HG02798 (cell line): ENCODE results near the gene AKAP13.

Source experiments
- ATAC-seq: cut with Tn5 transposase; IDR thresholded peaks from one replicate; pipeline ENCODE4 v1.9.1; 2021; ENCODE audit warnings: mild to moderate bottlenecking; ENCODE audit not compliant: unreplicated experiment, poor library complexity

Gene AKAP13

DNA sequence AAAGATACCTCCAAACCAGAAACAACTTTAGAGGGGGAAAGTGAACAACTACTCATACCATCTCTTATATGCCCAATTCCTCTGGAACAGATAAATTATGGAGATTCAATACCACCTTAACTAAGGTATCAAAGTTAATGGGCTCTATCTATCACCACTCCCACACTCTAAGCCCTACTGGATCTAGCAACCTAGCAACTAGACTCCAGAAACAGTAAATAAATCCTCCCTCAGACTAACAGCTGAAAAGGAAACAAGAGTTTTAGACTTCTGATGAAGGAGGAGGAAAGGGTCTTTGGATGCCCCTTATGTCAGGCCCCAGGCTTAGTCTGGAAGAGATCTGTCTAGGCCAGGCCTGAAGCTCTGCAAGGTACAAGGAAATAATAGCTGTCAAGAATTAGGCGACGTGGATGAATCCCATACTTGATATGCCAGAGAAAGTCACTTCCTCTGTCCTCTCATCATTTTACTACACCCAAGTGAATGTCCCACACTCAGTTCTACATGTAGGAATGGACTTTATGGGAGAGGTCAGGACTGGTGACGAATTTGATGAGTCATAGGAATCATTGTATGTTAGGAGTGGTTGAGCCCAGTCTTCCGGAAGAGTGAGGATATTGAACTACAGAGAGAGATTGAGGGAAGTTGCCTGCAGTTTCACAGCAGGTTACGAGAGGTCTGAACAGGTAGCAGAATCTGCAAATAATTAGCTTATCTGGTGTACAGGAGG, 113.8 kb downstream of the AKAP13 start:
- ATAC-seq, result no peak

DNA sequence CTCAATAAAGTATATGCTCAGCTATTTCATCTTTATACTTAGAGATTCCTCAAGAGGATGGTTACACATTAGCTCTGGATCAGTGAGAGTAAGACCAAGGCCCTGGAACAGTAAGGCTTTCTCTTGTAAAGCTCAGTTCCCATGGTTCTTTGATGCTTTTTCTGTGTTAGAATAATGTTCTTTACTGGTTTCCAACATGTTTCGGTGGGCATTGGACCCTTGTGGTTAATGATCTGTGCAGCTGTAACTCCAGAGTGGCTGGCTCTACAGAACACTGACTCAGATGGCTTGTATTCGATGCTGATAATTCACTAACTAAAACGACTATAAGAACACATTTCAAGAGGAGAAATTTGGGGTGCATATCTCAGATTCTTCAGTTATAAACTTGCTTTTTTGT, 114.7 kb downstream of the AKAP13 start:
- ATAC-seq, result no peak

DNA sequence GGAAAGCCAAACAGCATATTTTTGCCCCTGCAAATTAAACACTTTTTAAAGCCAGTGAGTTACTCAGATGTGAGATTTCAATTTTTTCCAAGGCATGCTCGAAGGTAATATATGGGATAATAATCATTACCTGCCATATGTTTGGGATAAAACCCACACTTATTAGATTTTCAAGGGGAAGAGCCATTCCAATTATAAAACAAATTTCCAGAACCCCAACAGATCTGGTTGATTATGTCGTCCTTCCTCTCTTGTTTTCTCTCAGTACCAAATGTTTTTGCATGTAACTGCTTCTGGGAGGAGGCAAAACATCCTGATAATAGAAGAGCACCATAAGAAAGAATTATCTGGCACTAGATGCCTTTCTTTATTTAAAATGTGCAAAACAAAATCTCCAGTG, 115.1 kb downstream of the AKAP13 start:
- ATAC-seq, result no peak

DNA sequence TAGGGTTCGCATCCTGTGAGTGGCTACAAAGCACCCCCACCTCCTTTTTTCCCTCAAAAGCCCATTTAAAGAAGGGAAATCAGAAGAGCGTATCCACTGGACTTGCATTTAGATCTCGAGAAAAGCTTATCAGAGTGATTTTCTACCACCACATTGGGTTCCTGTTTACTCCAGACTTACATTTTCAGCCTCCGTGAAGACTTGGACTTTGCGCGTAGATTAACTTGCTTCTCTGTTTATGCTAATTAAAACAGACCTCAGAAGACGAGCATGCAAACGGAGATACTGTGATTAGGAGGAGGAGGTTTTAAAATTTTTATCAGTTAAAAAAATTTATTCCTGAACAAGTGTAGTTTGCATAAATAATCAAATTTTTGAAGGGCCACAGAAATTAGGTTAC, 115.7 kb downstream of the AKAP13 start:
- ATAC-seq, result no peak

DNA sequence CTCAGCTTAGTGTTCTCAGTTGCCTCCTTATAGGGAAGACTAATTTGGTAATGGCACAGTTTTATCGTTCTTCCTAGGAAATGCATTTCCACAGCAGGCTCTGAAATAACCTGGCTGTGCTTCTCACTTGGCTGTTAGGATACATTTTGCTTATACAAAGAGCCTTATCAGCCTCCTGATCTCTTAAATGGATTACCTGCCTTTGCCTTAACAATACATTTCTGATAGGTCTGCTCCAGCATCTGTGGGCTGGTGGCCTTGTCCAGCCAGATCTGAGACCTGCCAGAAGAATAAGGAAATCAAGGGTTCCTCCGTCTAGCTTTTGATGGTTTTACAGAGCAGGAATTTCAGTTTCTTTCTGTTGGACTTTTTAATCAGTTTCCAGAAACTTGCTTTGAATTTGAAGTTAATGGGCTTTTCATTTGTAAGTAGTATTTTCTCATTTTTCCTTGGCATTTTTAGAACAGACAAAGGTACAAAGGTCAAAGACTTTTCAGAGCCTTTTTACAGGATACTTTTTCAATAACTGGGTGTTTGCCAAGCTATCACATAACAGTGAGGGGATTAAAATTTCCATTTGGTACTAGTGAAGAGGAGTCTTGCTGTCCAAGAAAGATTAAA, 116.3 kb downstream of the AKAP13 start:
- no peak for ATAC-seq

DNA sequence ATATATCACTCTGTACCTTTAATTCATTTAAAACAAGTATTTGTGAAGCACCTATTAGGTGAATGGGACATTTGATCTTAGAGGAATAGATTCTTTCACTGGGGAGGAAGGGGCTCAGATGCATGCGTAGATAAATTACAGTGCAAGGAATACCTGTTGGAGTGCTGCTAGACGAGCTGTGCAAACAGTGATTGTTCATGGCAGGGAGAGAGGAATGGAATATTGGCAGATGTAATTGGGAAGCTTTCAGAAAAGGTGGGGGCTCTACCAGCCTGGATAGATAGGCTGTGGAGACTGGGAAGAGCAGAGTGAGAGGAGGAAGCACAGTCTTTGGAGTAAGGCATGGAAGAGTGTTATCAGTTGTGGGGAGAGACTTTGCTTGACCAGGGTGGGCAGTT, 116.8 kb downstream of the AKAP13 start:
- ATAC-seq, result no peak

DNA sequence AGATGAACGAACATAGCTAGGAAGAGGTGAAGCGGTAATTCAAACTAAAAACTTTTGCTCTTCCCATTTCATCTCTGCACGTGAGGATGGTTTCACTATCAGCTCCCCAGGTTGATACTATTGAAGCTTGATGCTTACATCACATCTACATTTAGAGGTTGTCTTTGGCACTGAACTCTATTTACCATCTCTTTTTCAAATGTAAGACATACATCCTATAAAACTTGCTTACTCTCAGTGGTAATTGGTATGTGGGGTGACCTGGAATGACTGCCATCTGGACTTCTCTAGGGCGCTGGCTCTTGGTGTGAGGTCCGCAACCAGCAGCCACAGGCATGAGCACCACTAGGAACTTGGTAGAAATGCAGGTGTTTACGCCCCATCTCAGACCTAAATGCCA, 118.1 kb downstream of the AKAP13 start:
- ATAC-seq, result no peak

DNA sequence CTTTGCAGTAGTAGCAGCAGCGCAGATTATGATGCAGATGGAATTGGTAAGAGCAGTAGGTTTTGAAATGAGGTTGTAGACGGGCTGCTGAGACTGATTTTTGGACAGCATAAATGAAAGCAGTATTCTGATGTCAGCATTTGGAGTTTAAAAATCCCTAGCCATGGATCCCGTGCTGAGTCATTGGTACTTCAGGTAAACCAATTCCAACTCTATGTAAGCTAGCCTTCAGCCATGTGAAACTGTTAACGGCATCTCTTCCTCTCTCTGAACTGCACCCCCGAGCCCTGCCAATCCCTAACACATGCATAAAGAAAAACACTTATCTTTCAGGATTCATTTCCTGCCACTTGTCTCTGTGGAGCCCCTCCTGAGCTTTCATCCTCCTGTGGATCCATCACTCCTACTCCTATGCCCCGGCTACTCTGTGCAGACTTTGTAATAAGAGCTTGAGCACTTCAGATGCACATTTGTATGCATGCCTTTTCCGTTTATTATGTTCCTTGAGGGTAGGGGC, 119.0 kb downstream of the AKAP13 start:
- ATAC-seq, result no peak

DNA sequence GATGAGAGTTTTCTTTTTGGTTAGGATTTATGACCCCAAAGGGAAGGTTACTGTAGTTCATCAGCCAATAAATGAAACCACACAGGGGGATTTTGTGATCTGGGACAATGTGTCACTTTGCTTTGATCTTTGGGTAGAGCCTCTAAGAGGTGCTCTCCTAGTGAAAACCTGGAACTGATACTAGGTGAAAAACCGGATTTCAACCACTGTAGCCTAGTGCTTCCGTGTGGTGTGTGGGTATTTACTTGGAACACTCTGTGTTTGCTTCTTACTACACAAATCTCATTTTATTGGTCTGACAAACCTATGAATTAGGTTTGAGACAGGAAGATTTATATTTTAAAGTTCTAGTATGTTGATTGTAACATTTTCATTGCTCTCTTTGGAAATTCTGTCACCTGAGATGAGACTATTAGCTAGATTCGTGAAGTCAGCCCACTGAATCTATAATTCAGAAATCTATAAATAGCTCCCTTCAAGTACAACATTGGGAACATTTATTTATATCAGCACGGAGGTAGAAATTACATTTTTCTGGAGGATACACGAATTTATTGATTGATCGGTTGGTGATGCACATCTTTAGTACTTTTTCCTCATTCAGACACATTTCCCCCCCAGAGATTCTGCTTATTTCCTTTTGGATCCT, 119.8 kb downstream of the AKAP13 start:
- ATAC-seq, result no peak

DNA sequence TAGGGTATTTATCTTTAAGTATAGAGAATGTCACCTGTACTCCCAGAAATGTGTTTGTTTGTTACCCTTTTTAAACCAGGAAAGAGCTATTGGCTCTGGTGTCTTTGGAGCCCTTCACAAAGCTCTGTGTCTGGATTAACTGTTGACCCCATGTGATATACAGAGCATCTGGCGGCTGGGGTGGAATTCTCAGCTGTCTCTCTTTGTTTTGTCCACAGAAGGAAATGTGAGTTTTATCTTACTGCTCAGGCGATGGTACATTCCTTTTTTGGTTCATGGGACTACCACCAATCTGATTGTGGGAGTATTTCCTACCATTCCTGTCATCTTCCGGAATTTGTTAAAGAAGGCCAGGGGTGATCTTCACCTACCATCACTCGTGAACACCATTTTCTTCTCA, 120.3 kb downstream of the AKAP13 start:
- ATAC-seq, result no peak

DNA sequence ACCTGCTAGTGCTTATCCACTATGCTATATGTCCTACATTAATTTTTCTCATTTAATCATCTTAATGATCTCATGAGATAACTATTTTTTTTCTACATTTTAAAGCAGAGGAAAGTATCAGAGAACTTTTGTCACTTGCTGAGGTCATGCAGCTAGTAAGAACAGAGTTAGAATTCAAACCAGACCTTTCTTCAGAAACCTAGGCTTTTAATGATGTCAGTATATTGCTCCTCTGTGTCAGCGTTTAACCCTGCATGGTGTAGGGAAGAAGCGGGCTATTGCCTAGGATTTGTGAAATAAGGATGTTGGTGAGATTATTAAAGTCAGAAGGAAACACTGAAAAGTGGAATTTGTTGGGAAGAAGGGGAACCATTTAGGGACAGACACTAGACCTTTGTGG, 121.2 kb downstream of the AKAP13 start:
- ATAC-seq, result no peak

DNA sequence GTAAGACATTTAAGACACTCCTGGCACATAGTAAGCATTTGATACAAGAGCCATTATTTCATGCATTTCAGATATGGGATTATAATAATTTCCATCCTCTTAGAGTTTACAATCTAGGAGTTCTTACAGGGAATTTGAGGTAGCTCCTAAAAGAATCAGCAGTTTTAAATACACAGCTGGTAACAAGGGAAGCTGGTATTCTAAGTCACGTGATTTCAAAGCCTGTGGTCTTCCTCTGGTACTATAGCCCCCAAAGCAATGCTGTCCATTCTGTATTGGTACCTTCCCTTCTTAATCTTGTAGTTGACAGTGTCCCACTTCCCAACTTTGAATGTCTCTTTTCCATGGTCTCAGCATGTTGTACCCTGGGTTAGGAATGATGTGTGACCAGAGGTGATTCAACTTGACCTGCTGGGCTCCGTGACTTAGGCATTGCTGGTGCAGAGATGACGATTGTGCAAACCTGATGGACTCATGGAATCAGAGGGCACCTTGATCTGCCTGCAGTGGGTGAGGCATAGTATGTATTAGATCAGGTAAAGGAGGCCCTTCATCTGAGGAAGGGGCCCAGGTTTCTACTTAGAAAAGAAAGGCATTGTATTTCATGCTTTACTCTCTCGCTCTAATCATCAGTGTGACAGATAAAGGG, 122.9 kb downstream of the AKAP13 start:
- ATAC-seq, result no peak

DNA sequence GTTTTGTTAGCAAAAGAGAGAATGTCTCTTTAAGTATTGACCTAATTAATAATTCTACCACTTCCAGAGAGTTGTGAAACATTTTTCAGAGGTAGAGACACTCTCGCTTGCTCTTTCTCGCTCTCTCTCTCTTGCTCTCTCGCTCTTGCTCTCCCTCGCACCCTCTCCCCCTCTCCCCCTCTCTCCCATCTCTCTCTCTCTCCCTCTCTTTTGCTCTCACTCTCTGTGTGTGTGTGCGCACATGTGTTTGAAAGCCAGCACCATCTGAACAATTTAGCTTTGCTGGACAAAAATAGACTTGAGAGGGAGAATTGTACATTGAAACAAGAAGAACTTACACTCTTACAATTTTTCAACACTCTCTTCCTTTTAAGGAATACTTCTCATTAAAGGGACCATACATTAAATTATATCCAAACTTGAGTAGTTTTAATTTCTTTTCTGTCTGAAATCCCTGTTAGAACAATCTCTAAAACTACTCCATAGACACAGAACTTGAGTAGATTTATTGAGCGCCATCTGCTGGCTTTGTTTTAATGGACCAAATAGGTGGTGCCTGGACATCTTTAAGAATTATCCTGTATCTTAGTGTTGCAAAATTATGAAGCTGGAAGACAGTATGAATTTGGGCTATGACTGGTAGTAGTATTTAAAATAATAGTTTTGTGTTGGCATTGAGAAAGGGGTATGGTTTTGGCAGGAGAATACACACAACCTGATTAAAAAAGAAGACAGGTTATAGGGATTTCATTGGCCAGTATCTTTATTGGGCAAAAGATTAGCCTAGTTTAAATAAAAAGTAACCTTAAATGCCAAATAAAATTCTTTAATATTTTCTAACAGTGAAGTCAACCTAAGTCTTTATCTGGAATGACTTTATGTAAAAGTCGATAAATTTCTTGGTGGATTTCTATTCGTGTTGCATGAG, 124.6 kb downstream of the AKAP13 start:
- no peak for ATAC-seq

DNA sequence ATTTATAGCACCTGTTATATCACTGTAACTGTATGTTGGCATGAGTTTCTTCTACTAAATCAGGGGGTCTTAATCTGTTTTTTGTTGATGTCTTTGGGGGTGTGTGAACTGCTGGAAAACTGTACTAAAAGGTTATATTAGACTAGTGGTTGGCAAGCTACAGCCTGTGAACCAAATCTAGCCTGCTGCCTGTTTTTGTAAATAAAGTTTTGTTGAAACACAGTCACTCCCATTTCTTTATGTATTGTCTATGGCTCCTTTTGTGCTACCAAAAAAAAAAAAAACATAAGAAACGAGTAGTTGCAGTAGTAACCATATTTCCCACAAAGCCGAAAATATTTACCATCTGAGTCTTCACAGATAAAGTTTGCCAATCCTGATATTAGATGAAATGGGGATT, 126.7 kb downstream of the AKAP13 start:
- ATAC-seq, result no peak

DNA sequence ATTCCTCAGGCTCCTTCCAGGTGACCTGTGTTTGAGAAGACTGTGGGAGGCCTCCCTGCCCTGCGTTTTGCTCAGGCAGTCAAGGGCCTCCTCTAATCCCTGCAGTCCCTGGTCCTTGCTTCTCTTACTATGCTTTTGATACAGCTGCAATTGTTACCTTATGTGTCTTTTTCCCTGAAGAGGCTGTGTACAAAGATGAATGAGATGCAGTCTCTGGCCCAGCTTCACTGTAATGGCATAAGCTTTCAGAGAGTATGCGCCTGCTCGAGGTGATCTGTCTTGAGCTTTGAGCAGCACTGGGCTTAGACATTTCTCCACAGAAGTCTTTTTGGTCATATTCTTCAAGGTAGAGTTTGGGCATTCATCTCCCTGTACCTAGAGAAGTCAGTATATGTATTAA, 129.6 kb downstream of the AKAP13 start:
- ATAC-seq, result no peak

DNA sequence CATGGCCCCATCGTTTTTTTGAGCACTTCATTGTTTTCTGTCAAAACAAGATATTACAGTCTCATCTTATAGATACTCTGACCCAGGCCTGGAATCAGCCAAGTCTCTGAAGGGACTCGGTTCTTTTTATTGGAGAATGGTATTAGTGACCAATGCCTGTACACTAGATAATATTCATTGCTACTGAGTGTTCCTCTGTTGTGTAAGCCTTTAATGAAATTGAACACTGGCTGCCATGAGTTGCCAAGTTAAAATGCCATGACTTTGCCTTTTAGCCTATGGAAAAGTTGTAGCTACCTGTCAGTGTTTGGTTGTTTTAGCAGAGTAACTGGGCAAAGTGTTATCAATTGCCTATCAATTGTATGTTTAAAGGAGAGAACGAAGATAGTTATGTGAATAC, 134.0 kb downstream of the AKAP13 start:
- ATAC-seq, result no peak

DNA sequence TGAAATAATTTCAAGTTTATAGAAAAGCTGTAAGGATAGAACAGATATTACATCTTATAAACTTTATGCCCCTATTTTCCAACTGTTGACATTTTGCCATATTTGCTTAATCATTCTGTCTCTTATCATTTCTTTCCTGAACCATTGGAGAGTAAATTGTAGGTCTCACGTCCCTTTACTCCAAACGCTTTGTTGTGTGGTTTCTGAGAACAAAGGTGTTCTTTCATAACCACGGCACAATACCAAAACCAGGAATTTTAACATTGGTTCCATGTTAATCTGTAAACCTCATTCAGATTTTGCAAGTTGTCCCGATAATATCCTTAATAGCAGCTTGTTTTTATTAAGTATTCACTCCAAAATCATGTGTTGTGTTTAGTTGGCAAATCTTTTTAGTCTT, 134.8 kb downstream of the AKAP13 start:
- ATAC-seq, result no peak

DNA sequence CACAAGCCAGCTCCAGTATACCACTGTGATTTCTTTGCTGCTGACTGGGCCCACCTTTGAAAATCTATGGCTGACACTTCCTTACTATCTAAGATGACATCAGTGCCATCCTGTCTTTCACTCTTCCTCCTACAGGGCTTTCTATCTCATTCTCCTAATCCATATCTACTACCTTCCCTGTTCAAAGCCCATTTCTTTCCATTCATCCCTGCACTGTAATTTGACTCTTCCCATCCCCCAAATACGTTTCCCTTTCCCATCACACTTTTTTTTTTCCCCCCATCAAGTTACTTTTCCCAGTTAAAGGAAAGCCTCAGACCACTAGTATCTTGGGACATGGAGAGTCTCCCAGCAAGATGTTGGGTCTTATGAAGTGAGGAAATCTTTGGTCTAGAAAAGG, 136.7 kb downstream of the AKAP13 start:
- no peak for ATAC-seq

DNA sequence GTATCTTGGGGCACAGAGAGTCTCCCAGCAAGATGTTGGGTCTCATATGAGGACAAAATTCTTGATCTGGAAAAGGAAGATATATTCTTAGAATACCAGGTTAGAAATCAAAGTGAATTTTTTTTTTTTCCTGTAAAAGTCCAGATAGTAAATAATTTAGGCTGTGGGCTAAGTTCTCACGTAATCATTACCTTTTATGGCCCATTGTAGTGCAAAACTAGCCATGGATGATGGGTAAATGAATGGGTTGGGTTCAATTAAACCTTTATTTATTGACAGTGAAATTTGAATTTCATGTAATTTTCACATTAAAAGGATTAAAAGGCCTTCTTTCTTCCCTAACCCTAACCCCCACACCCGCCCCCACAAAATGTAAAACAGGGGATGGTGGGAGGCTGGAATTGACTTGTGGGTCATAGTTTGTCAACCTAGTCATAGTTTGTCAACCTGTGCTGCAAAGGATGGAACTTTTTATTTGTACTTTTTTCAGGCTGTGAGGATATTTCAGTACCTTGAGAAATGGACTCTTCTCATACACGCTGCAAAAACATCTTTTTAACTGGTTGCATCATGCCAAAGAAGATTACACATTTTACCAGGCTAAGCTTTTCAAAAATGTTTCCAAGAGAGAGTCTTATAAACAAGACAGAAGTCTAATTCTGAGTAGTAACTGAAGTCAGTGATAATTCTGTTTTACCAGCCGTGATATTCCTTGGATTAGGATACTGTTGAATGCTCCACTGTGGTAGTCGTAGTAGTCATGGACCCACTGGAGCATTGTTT, 138.8 kb downstream of the AKAP13 start:
- no peak for ATAC-seq
